PFSK-1 (cell line): ENCODE results near the gene TTLL7.

Experiments used
- POLR2AphosphoS5 ChIP-seq: IDR thresholded peaks from 2 replicates; pipeline ENCODE4 v1.6.1; 2012; ENCODE audit warnings: low read depth, mild to moderate bottlenecking, control low read depth, low read length, moderate library complexity
- TAF1 ChIP-seq: IDR thresholded peaks from 2 replicates; pipeline ENCODE4 v1.6.1; 2012; ENCODE audit warnings: low read length, control low read depth, borderline replicate concordance; ENCODE audit not compliant: insufficient read depth

DNA sequence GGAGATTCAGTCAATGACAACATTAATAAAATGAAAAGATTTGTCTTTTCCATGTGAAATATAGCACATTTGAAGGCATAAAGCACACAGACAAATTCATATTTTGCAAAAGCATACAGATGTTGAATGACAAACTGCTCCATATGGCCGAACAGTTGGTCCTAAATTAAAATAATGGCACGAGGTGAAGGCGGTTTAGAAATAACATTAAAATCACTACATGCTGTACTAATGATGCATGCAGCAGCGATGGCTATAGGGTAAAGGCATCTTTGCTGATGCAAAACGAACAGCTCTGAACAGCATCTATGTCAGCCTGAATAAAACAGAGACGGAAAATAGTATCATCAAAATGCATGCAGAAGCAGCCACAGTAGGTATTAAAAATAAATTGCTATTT lies 102.6 kb downstream of the TTLL7 start:
- TF ChIP-seq POLR2AphosphoS5 = no peak
- TF ChIP-seq TAF1 = no peak
